Nephron progenitor cell (in vitro differentiated cells): ENCODE measurements around the gene ASPG.

ENCODE experiments used
- DNase-seq: peaks from one replicate; pipeline ENCODE4 v3.0.0; 2021
- H3K27ac Mint-ChIP-seq: 2 replicates; pipeline ENCODE4 v1.8.0; 2021; ENCODE audit warnings: mild to moderate bottlenecking, moderate library complexity, mixed read lengths
- H3K27me3 Mint-ChIP-seq: 2 replicates; pipeline ENCODE4 v1.8.0; 2021; ENCODE audit warnings: mild to moderate bottlenecking, low read depth, mixed read lengths; ENCODE audit not compliant: poor library complexity
- H3K36me3 Mint-ChIP-seq: 2 replicates; pipeline ENCODE4 v1.8.0; 2021; ENCODE audit warnings: low read depth, mixed read lengths
- H3K4me1 Mint-ChIP-seq: 2 replicates; pipeline ENCODE4 v1.8.0; 2021; ENCODE audit warnings: mixed read lengths
- H3K4me3 Mint-ChIP-seq: 2 replicates; pipeline ENCODE4 v1.8.0; 2021; ENCODE audit warnings: mild to moderate bottlenecking, moderate library complexity, mixed read lengths
- H3K9me3 Mint-ChIP-seq: 2 replicates; pipeline ENCODE4 v1.8.0; 2021; ENCODE audit warnings: mild to moderate bottlenecking, moderate library complexity, mixed read lengths
- CTCF ChIP-seq: fragments of 200-600 bp; sonication (generic); IDR thresholded peaks from 2 replicates; pipeline ENCODE4 v1.5.0; 2021; ENCODE audit warnings: antibody characterized with exemption

ASPG gene

GRCh38 chr14:104142946-104143470 is 57.5 kb downstream of the ASPG start:
- peak; percentile 4 for DNase-seq
- Mint-ChIP-seq H3K36me3 (no peaks in the 10 kb centered on the region), H3K27me3 (peaks cover 38% of the 10 kb centered on the region), H3K4me1 (peaks cover 27% of the 10 kb centered on the region), H3K27ac (no peak overlapping the region), H3K4me3 (no peak overlapping the region), H3K9me3 (no peaks in the 10 kb centered on the region)
- no peak for TF ChIP-seq CTCF

GRCh38 chr14:104143521-104144452 is 58.3 kb downstream of the ASPG start:
- Mint-ChIP-seq H3K27ac (no peak overlapping the region), H3K36me3 (no peaks in the 10 kb centered on the region), H3K4me1 (peaks cover 35% of the 10 kb centered on the region), H3K4me3 (no peak overlapping the region), H3K9me3 (no peaks in the 10 kb centered on the region), H3K27me3 (peaks cover 38% of the 10 kb centered on the region)
- DNase-seq, result peak; percentile 2
- no peak for TF ChIP-seq CTCF

GRCh38 chr14:104144453-104144790 is 58.9 kb downstream of the ASPG start:
- Mint-ChIP-seq H3K27ac (no peak overlapping the region), H3K4me3 (no peak overlapping the region), H3K4me1 (peaks cover 38% of the 10 kb centered on the region), H3K9me3 (no peaks in the 10 kb centered on the region), H3K36me3 (no peaks in the 10 kb centered on the region), H3K27me3 (peaks cover 34% of the 10 kb centered on the region)
- DNase-seq, result no peak
- TF ChIP-seq CTCF, result no peak

- Mint-ChIP-seq H3K27ac (peak overlapping the region; percentile 64), H3K27me3 (peaks cover 26% of the 10 kb centered on the region), H3K9me3 (no peaks in the 10 kb centered on the region), H3K4me1 (peaks cover 38% of the 10 kb centered on the region), H3K4me3 (peak overlapping the region; percentile 8), H3K36me3 (no peaks in the 10 kb centered on the region)
- TF ChIP-seq CTCF, result no peak
- peak; percentile 7 for DNase-seq
Observed at GRCh38 chr14:104144911-104145825, 59.7 kb downstream of the ASPG start.

GRCh38 chr14:104145826-104146601 is 60.5 kb downstream of the ASPG start:
- Mint-ChIP-seq H3K4me3 (peak overlapping the region; percentile 8), H3K4me1 (peaks cover 43% of the 10 kb centered on the region), H3K36me3 (no peaks in the 10 kb centered on the region), H3K27ac (peak overlapping the region; percentile 64), H3K9me3 (no peaks in the 10 kb centered on the region), H3K27me3 (peaks cover 18% of the 10 kb centered on the region)
- DNase-seq, result peak; percentile 2
- no peak for TF ChIP-seq CTCF
